HepG2 (cell line): ENCODE data around the gene PDE6C. TPM values are rescaled to one million over a fixed set of nuclear protein-coding genes. Genes with fewer than 3 reads are reported as not detected.

Experiments used
- ATAC-seq: fragments of 200-7000 bp; cut with Tn5 transposase; 3 replicates; pipeline ENCODE4 v1.9.1; 2020; ENCODE audit warnings: mild to moderate bottlenecking, moderate library complexity
- BruUV-seq: library from RNA; stranded (reverse); fragments of 400-500 nt; replicated peaks from 2 replicates; lab custom pipeline; 2021; lab: Mats Ljungman, UMichigan
- CTCF ChIA-PET: fragments of 300-600 bp; formaldehyde crosslinking; extraction: SDS; loops from one replicate; lab custom pipeline; 2021; ENCODE audit warnings: low total read pairs, inconsistent platforms, low intra/inter-chr PET ratio; lab: Yijun Ruan, JAX
- POLR2A ChIA-PET: fragments of 350-600 bp; sonication (Branson Sonifier 250); formaldehyde crosslinking; loops from one replicate; lab custom pipeline; 2020; ENCODE audit warnings: antibody characterized with exemption, inconsistent platforms; lab: Yijun Ruan, JAX
- DNase-seq: peaks from one replicate; pipeline ENCODE4 v3.0.0-alpha.2; 2015; ENCODE audit warnings: low spot score
- FAIRE-seq: peaks from 3 replicates; lab custom pipeline; 2011; peaks lifted over from hg19 to GRCh38; lab: Jason Lieb, UNC
- H2AFZ ChIP-seq: one replicate; pipeline ENCODE4 v1.6.1; 2011; ENCODE audit warnings: low read length, inconsistent platforms
- H3K27ac ChIP-seq: fragments of 300-600 bp; 3 replicates; pipeline ENCODE4 v1.8.0; 2011; ENCODE audit warnings: mixed run types, mild to moderate bottlenecking, mixed read lengths, low read length, inconsistent platforms; ENCODE audit not compliant: insufficient read depth; ENCODE audit errors: extremely low read length
- H3K27me3 ChIP-seq, 2 experiments: fragments of 200-600 bp in 1 of 2; 2 replicates in 1 of 2; 3 replicates in 1 of 2; pipeline versions ENCODE4 v1.6.0 to v1.8.0; 2011; ENCODE audit warnings: low read length in 2 of 2, mild to moderate bottlenecking in 2 of 2, moderate library complexity in 2 of 2, inconsistent platforms in 1 of 2; ENCODE audit not compliant: insufficient read depth in 2 of 2, control insufficient read depth in 1 of 2
- H3K36me3 ChIP-seq, 2 experiments: fragments of 200-600 bp in 1 of 2; replicated peaks in 1 of 2; 2 replicates in 1 of 2; 3 replicates in 1 of 2; pipeline versions ENCODE4 v1.5.1 to v1.8.0; 2011; ENCODE audit warnings: low read length in 2 of 2, inconsistent platforms in 1 of 2; ENCODE audit not compliant: insufficient read depth in 2 of 2, control insufficient read depth in 1 of 2
- H3K4me1 ChIP-seq: 2 replicates; pipeline ENCODE4 v1.5.1; 2012; ENCODE audit warnings: low read length, inconsistent platforms; ENCODE audit not compliant: insufficient read depth
- H3K4me2 ChIP-seq: 2 replicates; pipeline ENCODE4 v1.6.0; 2011; ENCODE audit warnings: low read depth, low read length, inconsistent platforms
- H3K4me3 ChIP-seq, 3 experiments: fragments of 200-600 bp in 1 of 3; sonication (generic), shearing (Covaris generic) in 1 of 3; replicated peaks in 1 of 3; 2 replicates each; pipeline ENCODE4 v1.5.1; 2011 to 2016; ENCODE audit warnings: low read length in 3 of 3, inconsistent platforms in 2 of 3, low read depth in 2 of 3, mild to moderate bottlenecking in 2 of 3, control low read depth in 1 of 3, mixed read lengths in 1 of 3; ENCODE audit not compliant: insufficient read depth in 1 of 3
- H3K79me2 ChIP-seq: one replicate; pipeline ENCODE4 v1.6.1; 2011; ENCODE audit warnings: low read length, inconsistent platforms; ENCODE audit not compliant: insufficient read depth
- H3K9ac ChIP-seq: 2 replicates; pipeline ENCODE4 v1.6.0; 2011; ENCODE audit warnings: mild to moderate bottlenecking, low read depth, low read length, inconsistent platforms; ENCODE audit not compliant: insufficient read depth
- H3K9me3 ChIP-seq: 2 replicates; pipeline ENCODE4 v1.5.1; 2012; ENCODE audit warnings: mild to moderate bottlenecking, low read length
- H4K20me1 ChIP-seq: 2 replicates; pipeline ENCODE4 v1.6.0; 2011; ENCODE audit warnings: inconsistent platforms, mild to moderate bottlenecking, low read length, moderate library complexity; ENCODE audit not compliant: insufficient read depth
- ATAD3A ChIP-seq: sonication (generic); formaldehyde crosslinking; IDR thresholded peaks from 2 replicates; pipeline ENCODE4 v1.4.0; 2020; ENCODE audit warnings: missing genetic modification reagents
- ATF5 ChIP-seq: sonication (generic); formaldehyde crosslinking; IDR thresholded peaks from 2 replicates; pipeline ENCODE4 v1.4.0; 2020; ENCODE audit warnings: mild to moderate bottlenecking, low read depth, missing genetic modification reagents
- BCL6 ChIP-seq: IDR thresholded peaks from 2 replicates; pipeline ENCODE4 v1.6.1; 2016; ENCODE audit warnings: missing genetic modification reagents, missing compliant biosample characterization
- HNF1B ChIP-seq: sonication (generic); formaldehyde crosslinking; IDR thresholded peaks from 2 replicates; pipeline ENCODE4 v1.5.1; 2020; ENCODE audit warnings: mild to moderate bottlenecking, moderate library complexity, missing genetic modification reagents
- JARID2 ChIP-seq: sonication (generic); formaldehyde crosslinking; IDR thresholded peaks from 2 replicates; pipeline ENCODE4 v1.8.1; 2023; ENCODE audit warnings: missing genetic modification reagents, inconsistent platforms; ENCODE audit not compliant: insufficient replicate concordance
- RNF219 ChIP-seq: sonication (generic); formaldehyde crosslinking; IDR thresholded peaks from 2 replicates; pipeline ENCODE4 v1.5.0; 2020; ENCODE audit warnings: mild to moderate bottlenecking, missing genetic modification reagents
- SALL1 ChIP-seq: sonication (generic); formaldehyde crosslinking; IDR thresholded peaks from 2 replicates; pipeline ENCODE4 v1.8.0; 2022; ENCODE audit warnings: mild to moderate bottlenecking, missing genetic modification reagents
- SSRP1 ChIP-seq: IDR thresholded peaks from 2 replicates; pipeline ENCODE4 v1.6.1; 2016; ENCODE audit warnings: control low read depth
- TEF ChIP-seq: sonication (generic); formaldehyde crosslinking; IDR thresholded peaks from 2 replicates; pipeline ENCODE4 v1.5.0; 2020; ENCODE audit warnings: missing genetic modification reagents
- ZBED4 ChIP-seq: sonication (generic); formaldehyde crosslinking; IDR thresholded peaks from 2 replicates; pipeline ENCODE4 v1.4.0; 2020; ENCODE audit warnings: missing genetic modification reagents, borderline replicate concordance
- ZNF263 ChIP-seq: sonication (generic); formaldehyde crosslinking; IDR thresholded peaks from 2 replicates; pipeline ENCODE4 v1.4.0; 2020; ENCODE audit warnings: missing genetic modification reagents
- ZNF264 ChIP-seq: sonication (generic); formaldehyde crosslinking; IDR thresholded peaks from 2 replicates; pipeline ENCODE4 v1.4.0; 2020; ENCODE audit warnings: missing genetic modification reagents
- ZNF678 ChIP-seq: sonication (generic); formaldehyde crosslinking; IDR thresholded peaks from 2 replicates; pipeline ENCODE4 v1.4.0; 2020; ENCODE audit warnings: mild to moderate bottlenecking, missing genetic modification reagents
- whole genome bisulfite sequencing: methylation state at CpG from one replicate; pipeline ENCODE4 v1.1.6; 2017; ENCODE audit warnings: low lambda C conversion rate; 5-methylcytosine and 5-hydroxymethylcytosine counted together
- in situ Hi-C: cut with HindIII; loops from 2 replicates; pipeline ENCODE4 v1.10.0; 2017; ENCODE audit warnings: low pct_unique_long_range_greater_than_20kb; ENCODE audit not compliant: extremely low pct_ligation_motif_present
- intact Hi-C: fragments of 100-400 bp; cut with micrococcal nuclease; formaldehyde crosslinking; loops from one replicate; pipeline ENCODE4 v1.10.0; 2022; ENCODE audit not compliant: unreplicated experiment
- polyA plus RNA-seq, 8 experiments: library from polyadenylated mRNA; depleted of rRNA in 3 of 8; stranded (reverse) in 7 of 8; unstranded in 1 of 8; fragments of >200 nt; fragmentation: Illumina TruSeq in 4 of 8; extraction: Trizol in 4 of 8; gene quantifications; 2 replicates each; pipeline versions ENCODE4 v1.2.1 to v1.2.3, GENCODE V29; 2011 to 2016; ENCODE audit warnings: low read depth in 4 of 8, missing spikeins in 1 of 8, mixed read lengths in 1 of 8; ENCODE audit not compliant: insufficient read depth in 1 of 8
- total RNA-seq, 5 experiments: library from RNA; depleted of rRNA; stranded (reverse); fragments of >200 nt; fragmentation: Illumina TruSeq; extraction: Trizol; gene quantifications; 2 replicates each; pipeline ENCODE4 v1.2.3, GENCODE V29; 2016; ENCODE audit warnings: low read depth in 1 of 5

Gene PDE6C
- total and polyA plus RNA-seq, 2 of the 13 experiments (the other 11 are each of a cell fraction or from before 2014, with no cell fraction given) = 0.64 TPM; not detected in 1

- no peak for TF ChIP-seq ZBED4 (CRISPR knock-in tag)
- no peak for TF ChIP-seq JARID2 (CRISPR knock-in tag)
- TF ChIP-seq TEF (CRISPR knock-in tag) = no peak
- no peak for TF ChIP-seq ZNF264 (CRISPR knock-in tag)
These were observed 61.5 kb downstream of the PDE6C start (continued) for GRCh38 chr10:93673791-93674190.

GRCh38 chr10:93678386-93678785 is 66.0 kb downstream of the PDE6C start:
- intact Hi-C loops (no loop called here), in situ Hi-C loops (no loop called here)
- POLR2A ChIA-PET = interaction anchor here (1.4 kb wide), 1 partner anchor 88 kb away, joined by 3 read pairs; no protein-coding TSS in a partner anchor
- H3K36me3 ChIP-seq = peaks cover 5 to 33% of the 10 kb centered on the region in 2 experiments; a peak in 2 of 5 replicates
- no peak overlapping the region for H3K4me3 ChIP-seq
- no peak for DNase-seq
- H3K27me3 ChIP-seq = no peaks in the 10 kb centered on the region
- WGBS = 93% methylated on average over 4 of the region's 4 CpGs
- H3K9me3 ChIP-seq = no peaks in the 10 kb centered on the region
- no peak overlapping the region for H3K27ac ChIP-seq
- H4K20me1 ChIP-seq = no peaks in the 10 kb centered on the region
- no peak overlapping the region for H3K9ac ChIP-seq
- CTCF ChIA-PET = interaction anchor here (1.2 kb wide), 1 partner anchor 123 kb away, joined by 4 read pairs; no protein-coding TSS in a partner anchor
- BruUV-seq = no TSS peak
- FAIRE-seq = no peak
- no peak overlapping the region for H3K4me2 ChIP-seq
- no peak overlapping the region for H2AFZ ChIP-seq
- ATAC-seq = no peak
- H3K79me2 ChIP-seq = no peaks in the 10 kb centered on the region
- H3K4me1 ChIP-seq = peaks cover 4% of the 10 kb centered on the region; the same call in 1 of the 2 replicates
- TF ChIP-seq ATF5 (CRISPR knock-in tag) = no peak
- TF ChIP-seq ZNF263 (CRISPR knock-in tag) = no peak
- no peak for TF ChIP-seq HNF1B (CRISPR knock-in tag)
- TF ChIP-seq BCL6 (CRISPR knock-in tag) = no peak
- TF ChIP-seq ATAD3A = no peak
- no peak for TF ChIP-seq SALL1 (CRISPR knock-in tag)
- no peak for TF ChIP-seq RNF219 (CRISPR knock-in tag)
- no peak for TF ChIP-seq ZNF678 (CRISPR knock-in tag)
- TF ChIP-seq SSRP1 (CRISPR knock-in tag) = no peak
